A673 (cell line): Measurements from ENCODE around the gene MEGF8. TPM values are rescaled to one million over a fixed set of nuclear protein-coding genes. Genes with fewer than 3 reads are reported as not detected.

Experiments
- BruUV-seq: library from RNA; stranded (reverse); fragments of 400-500 nt; replicated peaks from 2 replicates; lab custom pipeline; 2021; lab: Mats Ljungman, UMichigan
- CTCF ChIA-PET: fragments of 300-600 bp; sonication (Branson Sonifier 250); formaldehyde crosslinking; loops from one replicate; lab custom pipeline; 2022; ENCODE audit warnings: antibody characterized with exemption; lab: Charles Lee
- POLR2A ChIA-PET: fragments of 300-600 bp; sonication (Branson Sonifier 250); formaldehyde crosslinking; loops from one replicate; lab custom pipeline; 2022; ENCODE audit warnings: antibody characterized with exemption; ENCODE audit not compliant: low non-redundant PET; lab: Charles Lee
- DNase-seq: peaks from one replicate; pipeline ENCODE4 v3.0.0-alpha.2; 2015; ENCODE audit warnings: low spot score
- H3K27ac ChIP-seq: fragments of 200-600 bp; sonication (generic); 2 replicates; pipeline ENCODE4 v1.5.1; 2016; ENCODE audit warnings: mixed run types, low read depth, mild to moderate bottlenecking, mixed read lengths, antibody characterized with exemption, low read length; ENCODE audit not compliant: poor library complexity, severe bottlenecking
- H3K27me3 ChIP-seq: fragments of 200-600 bp; sonication (generic); replicated peaks from 2 replicates; pipeline ENCODE4 v1.6.1; 2017; ENCODE audit warnings: mixed run types, low read depth, mild to moderate bottlenecking, mixed read lengths, antibody characterized with exemption, low read length; ENCODE audit not compliant: insufficient read depth, poor library complexity
- H3K36me3 ChIP-seq: fragments of 200-600 bp; sonication (generic); 2 replicates; pipeline ENCODE4 v1.6.1; 2016; ENCODE audit warnings: mixed run types, mild to moderate bottlenecking, mixed read lengths, antibody characterized with exemption, low read length; ENCODE audit not compliant: insufficient read depth, poor library complexity, severe bottlenecking
- H3K4me1 ChIP-seq: fragments of 200-600 bp; sonication (generic); 2 replicates; pipeline ENCODE4 v1.6.1; 2017; ENCODE audit warnings: mixed run types, mild to moderate bottlenecking, mixed read lengths, antibody characterized with exemption, low read length; ENCODE audit not compliant: insufficient read depth, poor library complexity, severe bottlenecking
- H3K4me3 ChIP-seq: fragments of 200-600 bp; sonication (generic); 2 replicates; pipeline ENCODE4 v1.5.1; 2016; ENCODE audit warnings: low read depth, mixed run types, mild to moderate bottlenecking, mixed read lengths, low read length; ENCODE audit not compliant: poor library complexity, severe bottlenecking
- H3K9me3 ChIP-seq: fragments of 200-600 bp; sonication (generic); 2 replicates; pipeline ENCODE4 v1.6.1; 2016; ENCODE audit warnings: mixed run types, low read depth, mild to moderate bottlenecking, mixed read lengths, antibody characterized with exemption, low read length; ENCODE audit not compliant: poor library complexity, severe bottlenecking
- CTCF ChIP-seq: fragments of 300-800, 200-600 bp; sonication (generic); conservative IDR thresholded peaks from 2 replicates; pipeline ENCODE4 v1.5.1; 2017; ENCODE audit warnings: low read depth, mild to moderate bottlenecking, antibody characterized with exemption, low read length, moderate library complexity, mixed read lengths
- EZH2 ChIP-seq: fragments of 200-600 bp; sonication (generic); IDR thresholded peaks from 2 replicates; pipeline ENCODE4 v1.6.1; 2017; ENCODE audit warnings: borderline replicate concordance, low read depth, mild to moderate bottlenecking, mixed read lengths, antibody characterized with exemption, low read length; ENCODE audit not compliant: poor library complexity, severe bottlenecking
- intact Hi-C: fragments of 100-400 bp; cut with micrococcal nuclease; formaldehyde crosslinking; loops from one replicate; pipeline ENCODE4 v1.10.0; 2022; ENCODE audit not compliant: unreplicated experiment
- total RNA-seq: library from RNA; stranded (reverse); gene quantifications from 2 replicates; pipeline ENCODE4 v1.2.3, GENCODE V29; 2021

Gene MEGF8
- total RNA-seq, 1 experiment from 2014 or later, result 28.5 TPM

GRCh38 chr19:42369433-42370067 lies 44.1 kb downstream of the MEGF8 start:
- intact Hi-C loops, result no loop called here
- Histone ChIP-seq H3K36me3 (no peaks in the 10 kb centered on the region), H3K27me3 (no peaks in the 10 kb centered on the region), H3K9me3 (no peaks in the 10 kb centered on the region), H3K27ac (no peak overlapping the region), H3K4me1 (no peaks in the 10 kb centered on the region), H3K4me3 (no peak overlapping the region)
- BruUV-seq, result no TSS peak
- CTCF ChIA-PET, result no interaction called here
- TF ChIP-seq EZH2, result no peak
- no peak for DNase-seq
- POLR2A ChIA-PET, result no interaction called here

- POLR2A ChIA-PET, result no interaction called here
- Histone ChIP-seq H3K4me1 (no peaks in the 10 kb centered on the region), H3K9me3 (no peaks in the 10 kb centered on the region), H3K36me3 (no peaks in the 10 kb centered on the region), H3K27ac (no peak overlapping the region), H3K4me3 (no peak overlapping the region), H3K27me3 (no peaks in the 10 kb centered on the region)
- CTCF ChIA-PET, result no interaction called here
- no TSS peak for BruUV-seq
- TF ChIP-seq EZH2 (no peak), CTCF (no peak)
- DNase-seq, result no peak
- intact Hi-C loops, result no loop called here
Observed at GRCh38 chr19:42370068-42370520, 44.7 kb downstream of the MEGF8 start.

DNA sequence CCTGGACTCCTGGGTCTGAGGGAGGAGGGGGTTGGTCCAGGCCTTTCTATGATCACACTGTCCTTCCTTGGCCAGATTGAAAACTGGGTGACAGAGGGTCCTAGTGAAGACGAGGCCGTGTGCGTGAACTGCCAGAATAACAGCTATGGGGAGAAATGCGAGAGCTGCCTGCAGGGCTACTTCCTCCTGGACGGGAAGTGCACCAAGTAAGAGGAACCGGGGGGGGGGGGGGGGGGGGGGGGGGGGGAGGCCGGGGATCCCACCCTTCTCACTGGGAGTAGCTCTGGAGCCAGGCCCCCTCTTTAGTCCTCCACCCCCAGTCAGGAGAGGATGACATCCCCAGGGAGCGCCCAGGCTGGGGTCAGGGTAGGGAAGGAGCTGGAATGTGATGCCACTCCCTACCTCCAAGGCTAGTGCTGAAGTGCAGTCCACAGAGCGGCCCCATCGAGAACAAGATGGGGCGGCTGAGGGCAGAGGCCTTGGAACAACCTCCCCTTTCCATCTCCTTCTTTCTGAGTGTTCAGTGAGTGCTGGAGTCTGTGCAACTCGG lies 45.3 kb downstream of the MEGF8 start:
- intact Hi-C loops, result no loop called here
- Histone ChIP-seq H3K4me1 (no peaks in the 10 kb centered on the region), H3K27ac (no peak overlapping the region), H3K9me3 (no peaks in the 10 kb centered on the region), H3K36me3 (no peaks in the 10 kb centered on the region), H3K27me3 (no peaks in the 10 kb centered on the region), H3K4me3 (no peak overlapping the region)
- CTCF ChIA-PET, result no interaction called here
- POLR2A ChIA-PET, result no interaction called here
- BruUV-seq, result no TSS peak
- no peak for DNase-seq
- TF ChIP-seq CTCF (no peak), EZH2 (no peak)

GRCh38 chr19:42374826-42375376 lies 49.5 kb downstream of the MEGF8 start:
- no peak for DNase-seq
- no TSS peak for BruUV-seq
- intact Hi-C loops, result no loop called here
- H3K4me1 ChIP-seq, result no peaks in the 10 kb centered on the region
- H3K4me3 ChIP-seq, result no peak overlapping the region
- H3K9me3 ChIP-seq, result no peaks in the 10 kb centered on the region
- H3K36me3 ChIP-seq, result no peaks in the 10 kb centered on the region
- H3K27ac ChIP-seq, result no peak overlapping the region
- ChIA-PET POLR2A (no interaction called here), CTCF (no interaction called here)
- no peaks in the 10 kb centered on the region for H3K27me3 ChIP-seq
- TF ChIP-seq EZH2, result no peak
- no peak for TF ChIP-seq CTCF
